PFSK-1 (cell line): Measurements from ENCODE around the gene CENPU.

Experiments used
- FOXP2 ChIP-seq: optimal IDR thresholded peaks from 2 replicates; pipeline ENCODE3; 2011; ENCODE audit warnings: borderline replicate concordance, control low read depth, inconsistent platforms; ENCODE audit not compliant: insufficient read depth; ENCODE audit errors: extremely low read length, extremely low read depth
- POLR2AphosphoS5 ChIP-seq: IDR thresholded peaks from 2 replicates; pipeline ENCODE4 v1.6.1; 2012; ENCODE audit warnings: low read depth, mild to moderate bottlenecking, control low read depth, low read length, moderate library complexity
- SIN3A ChIP-seq: IDR thresholded peaks from 2 replicates; pipeline ENCODE4 v1.6.1; 2012; ENCODE audit warnings: mild to moderate bottlenecking, low read length, moderate library complexity, borderline replicate concordance; ENCODE audit not compliant: insufficient read depth
- TAF1 ChIP-seq: IDR thresholded peaks from 2 replicates; pipeline ENCODE4 v1.6.1; 2012; ENCODE audit warnings: low read length, control low read depth, borderline replicate concordance; ENCODE audit not compliant: insufficient read depth
- TF ChIP-seq, protein P1 (sequence below), 2 experiments: IDR thresholded peaks; 2 replicates each; pipeline versions ENCODE4 v1.6.1 to v1.8.0; 2011 to 2012; ENCODE audit warnings: low read depth in 2 of 2, low read length in 2 of 2, control low read depth in 1 of 2, inconsistent platforms in 1 of 2, mild to moderate bottlenecking in 1 of 2, moderate library complexity in 1 of 2; ENCODE audit not compliant: insufficient read depth in 1 of 2

The CENPU gene

DNA sequence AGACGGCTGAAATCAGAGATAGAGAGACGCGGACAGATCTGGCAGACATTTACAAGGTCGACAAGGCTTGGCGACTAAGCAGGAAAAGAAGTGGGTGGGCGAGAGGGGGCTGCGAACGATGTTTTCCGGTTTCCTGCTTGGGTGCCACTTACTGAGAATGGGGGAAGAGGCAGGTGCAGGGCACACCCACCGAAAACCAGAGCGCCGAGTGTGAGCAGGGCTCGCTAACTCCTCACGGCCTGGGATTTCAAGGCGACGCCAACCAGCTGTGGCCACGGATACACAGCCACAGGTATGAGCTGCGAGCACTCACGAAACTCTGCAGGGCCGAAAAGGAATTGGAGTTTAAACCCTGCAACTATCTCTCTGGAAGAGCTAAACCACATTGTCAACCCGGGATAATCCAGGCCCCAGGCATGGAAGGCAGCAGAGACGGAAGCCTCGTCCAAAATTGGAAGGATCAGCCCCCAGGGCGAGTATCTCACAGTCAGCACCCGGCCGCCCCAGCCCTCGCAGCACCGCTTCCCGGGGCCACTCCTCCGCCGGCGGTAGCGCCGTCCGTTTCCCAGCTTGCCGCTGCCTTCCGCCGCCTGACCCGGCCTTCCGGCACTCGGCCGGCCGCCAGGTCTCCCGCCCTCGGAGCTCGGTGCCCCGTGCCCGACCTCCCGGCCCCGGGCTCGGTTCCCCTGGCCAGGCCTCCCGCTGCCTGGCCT lies 85.4 kb downstream of the CENPU start:
- no peak for TF ChIP-seq POLR2AphosphoS5
- TF ChIP-seq SIN3A, result no peak
- TF ChIP-seq FOXP2, result peak; percentile 25
- no peak for TF ChIP-seq TAF1
- TF ChIP-seq, protein P1, sequence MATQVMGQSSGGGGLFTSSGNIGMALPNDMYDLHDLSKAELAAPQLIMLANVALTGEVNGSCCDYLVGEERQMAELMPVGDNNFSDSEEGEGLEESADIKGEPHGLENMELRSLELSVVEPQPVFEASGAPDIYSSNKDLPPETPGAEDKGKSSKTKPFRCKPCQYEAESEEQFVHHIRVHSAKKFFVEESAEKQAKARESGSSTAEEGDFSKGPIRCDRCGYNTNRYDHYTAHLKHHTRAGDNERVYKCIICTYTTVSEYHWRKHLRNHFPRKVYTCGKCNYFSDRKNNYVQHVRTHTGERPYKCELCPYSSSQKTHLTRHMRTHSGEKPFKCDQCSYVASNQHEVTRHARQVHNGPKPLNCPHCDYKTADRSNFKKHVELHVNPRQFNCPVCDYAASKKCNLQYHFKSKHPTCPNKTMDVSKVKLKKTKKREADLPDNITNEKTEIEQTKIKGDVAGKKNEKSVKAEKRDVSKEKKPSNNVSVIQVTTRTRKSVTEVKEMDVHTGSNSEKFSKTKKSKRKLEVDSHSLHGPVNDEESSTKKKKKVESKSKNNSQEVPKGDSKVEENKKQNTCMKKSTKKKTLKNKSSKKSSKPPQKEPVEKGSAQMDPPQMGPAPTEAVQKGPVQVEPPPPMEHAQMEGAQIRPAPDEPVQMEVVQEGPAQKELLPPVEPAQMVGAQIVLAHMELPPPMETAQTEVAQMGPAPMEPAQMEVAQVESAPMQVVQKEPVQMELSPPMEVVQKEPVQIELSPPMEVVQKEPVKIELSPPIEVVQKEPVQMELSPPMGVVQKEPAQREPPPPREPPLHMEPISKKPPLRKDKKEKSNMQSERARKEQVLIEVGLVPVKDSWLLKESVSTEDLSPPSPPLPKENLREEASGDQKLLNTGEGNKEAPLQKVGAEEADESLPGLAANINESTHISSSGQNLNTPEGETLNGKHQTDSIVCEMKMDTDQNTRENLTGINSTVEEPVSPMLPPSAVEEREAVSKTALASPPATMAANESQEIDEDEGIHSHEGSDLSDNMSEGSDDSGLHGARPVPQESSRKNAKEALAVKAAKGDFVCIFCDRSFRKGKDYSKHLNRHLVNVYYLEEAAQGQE (IDR thresholded peaks at IDR 0.05; ENCODE audit: insufficient read depth in 1 of 2, low read depth in 2 of 2, low read length in 2 of 2), result no peak

DNA sequence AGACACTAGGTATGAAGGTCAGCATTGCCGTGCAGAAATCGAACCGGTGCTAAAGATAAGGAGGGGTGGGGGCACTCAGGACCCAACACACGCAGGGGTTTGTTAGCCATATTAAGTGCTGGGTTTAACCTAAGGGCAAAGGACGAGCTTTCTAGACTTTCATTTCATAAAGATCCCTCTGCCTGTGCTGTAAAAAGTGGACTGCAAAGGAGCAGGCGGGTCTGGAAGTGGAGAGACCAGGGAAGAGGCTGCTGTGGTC lies 85.9 kb downstream of the CENPU start:
- TF ChIP-seq, protein P1 (IDR thresholded peaks at IDR 0.05; ENCODE audit: insufficient read depth in 1 of 2, low read depth in 2 of 2, low read length in 2 of 2), result no peak
- TF ChIP-seq FOXP2, result no peak
- no peak for TF ChIP-seq POLR2AphosphoS5
- no peak for TF ChIP-seq SIN3A

- no peak for TF ChIP-seq TAF1
- TF ChIP-seq FOXP2, result no peak
- TF ChIP-seq POLR2AphosphoS5, result no peak
- TF ChIP-seq SIN3A, result no peak
- TF ChIP-seq, protein P1 (IDR thresholded peaks at IDR 0.05; ENCODE audit: insufficient read depth in 1 of 2, low read depth in 2 of 2, low read length in 2 of 2), result no peak
Measured at GRCh38 chr4:184647266-184648053, 86.4 kb downstream of the CENPU start.

GRCh38 chr4:184645904-184646610 lies 87.8 kb downstream of the CENPU start:
- TF ChIP-seq FOXP2, result no peak
- TF ChIP-seq POLR2AphosphoS5, result no peak
- TF ChIP-seq SIN3A, result no peak
- TF ChIP-seq TAF1, result no peak
- TF ChIP-seq, protein P1 (IDR thresholded peaks at IDR 0.05; ENCODE audit: insufficient read depth in 1 of 2, low read depth in 2 of 2, low read length in 2 of 2), result no peak
